Breast epithelium (tissue), 4 donors: Measurements from ENCODE around the gene PRAC2. TPM values are rescaled to one million over a fixed set of nuclear protein-coding genes. Genes with fewer than 3 reads are reported as not detected.

Experiments used
- DNase-seq, 2 donors: peaks; one replicate each; pipeline ENCODE4 v3.0.0-alpha.2; 2019; ENCODE audit warnings: low spot score in 2 of 2
- H3K27ac ChIP-seq, 2 donors: fragments of 200-600 bp; sonication (generic) in 1 of 2; one replicate each; pipeline ENCODE4 v1.5.1; 2016 to 2019; ENCODE audit warnings: mild to moderate bottlenecking in 1 of 2
- H3K27me3 ChIP-seq, 2 donors: fragments of 200-600 bp; sonication (generic) in 1 of 2; one replicate each; pipeline versions ENCODE4 v1.5.1 to v1.6.0; 2017 to 2019; ENCODE audit warnings: control low read depth in 1 of 2, mild to moderate bottlenecking in 1 of 2
- H3K36me3 ChIP-seq: fragments of 200-600 bp; one replicate; pipeline ENCODE4 v1.5.1; 2019
- H3K4me1 ChIP-seq, 2 donors: fragments of 200-600 bp; sonication (generic); one replicate each; pipeline ENCODE4 v1.5.1; 2016 to 2019; ENCODE audit warnings: control low read depth in 1 of 2
- H3K4me3 ChIP-seq, 3 donors: fragments of 200-600 bp; sonication (generic); 1 replicate in 2 of 3; 2 replicates in 1 of 3; pipeline ENCODE4 v1.5.1; 2016 to 2019; ENCODE audit warnings: mild to moderate bottlenecking in 3 of 3, moderate library complexity in 2 of 3
- H3K9me3 ChIP-seq, 2 donors: fragments of 200-600 bp; sonication (generic) in 1 of 2; one replicate each; pipeline ENCODE4 v1.5.1; 2016 to 2019; ENCODE audit warnings: control low read depth in 1 of 2
- CTCF ChIP-seq, 3 donors: fragments of 450-650 bp; IDR thresholded peaks; one replicate each; pipeline ENCODE4 v1.5.1; 2016 to 2017; ENCODE audit warnings: antibody characterized with exemption in 3 of 3, mild to moderate bottlenecking in 3 of 3, moderate library complexity in 3 of 3
- POLR2A ChIP-seq: fragments of 450-650 bp; IDR thresholded peaks from one replicate; pipeline ENCODE4 v1.6.1; 2016; ENCODE audit warnings: antibody characterized with exemption, mild to moderate bottlenecking, moderate library complexity
- POLR2AphosphoS5 ChIP-seq, 3 donors: sonication (generic); formaldehyde crosslinking; IDR thresholded peaks; one replicate each; pipeline ENCODE4 v1.6.1; 2017; ENCODE audit warnings: antibody characterized with exemption in 3 of 3
- intact Hi-C: fragments of 100-400 bp; cut with DNase I; formaldehyde crosslinking; loops from one replicate; pipeline ENCODE4 v1.15.1; 2023; ENCODE audit warnings: low total_unique reads
- total RNA-seq, 3 donors: library from RNA; depleted of rRNA; stranded (reverse); fragments of >200 nt; gene quantifications; one replicate each; pipeline ENCODE4 v1.1.0, GENCODE V29; 2016

The PRAC2 gene
- total RNA-seq, 3 donors from 2014 or later = not detected

GRCh38 chr17:48727415-48728175, 4.6 kb downstream of the PRAC2 start:
- H3K27ac ChIP-seq = no peak overlapping the region
- no peak for DNase-seq
- peaks cover 18 to 100% of the 10 kb centered on the region in 2 donors for H3K27me3 ChIP-seq
- no peak overlapping the region for H3K4me3 ChIP-seq
- intact Hi-C loops = no loop called here
- no peaks in the 10 kb centered on the region for H3K9me3 ChIP-seq
- H3K4me1 ChIP-seq = no peaks in the 10 kb centered on the region
- no peaks in the 10 kb centered on the region for H3K36me3 ChIP-seq
- TF ChIP-seq POLR2AphosphoS5 (IDR thresholded peaks at IDR 0.05) (no peak), POLR2A (no peak), CTCF (IDR thresholded peaks at IDR 0.05) (no peak)

GRCh38 chr17:48728232-48729231, 5.5 kb downstream of the PRAC2 start, which contains the start of gene HOXB13:
Gene HOXB13 (minus strand): TSS chr17:48728750. CDS start chr17:48728593, 157 bp downstream.
- no peak within 1 kb of the TSS for H3K27ac ChIP-seq
- H3K4me3 ChIP-seq = peak within 1 kb of the TSS in 2 of 3 donors; percentile 2 to 54
- TF ChIP-seq POLR2AphosphoS5 (IDR thresholded peaks at IDR 0.05) = no peak
- TF ChIP-seq POLR2A = no peak
- TF ChIP-seq CTCF (IDR thresholded peaks at IDR 0.05) = no peak
- H3K27me3 ChIP-seq = peaks cover 21 to 100% of the 10 kb centered on the region in 2 donors
- H3K9me3 ChIP-seq = no peaks in the 10 kb centered on the region
- intact Hi-C loops = no loop called here
- H3K4me1 ChIP-seq = no peaks in the 10 kb centered on the region
- no peak for DNase-seq
- H3K36me3 ChIP-seq = no peaks in the 10 kb centered on the region

DNA sequence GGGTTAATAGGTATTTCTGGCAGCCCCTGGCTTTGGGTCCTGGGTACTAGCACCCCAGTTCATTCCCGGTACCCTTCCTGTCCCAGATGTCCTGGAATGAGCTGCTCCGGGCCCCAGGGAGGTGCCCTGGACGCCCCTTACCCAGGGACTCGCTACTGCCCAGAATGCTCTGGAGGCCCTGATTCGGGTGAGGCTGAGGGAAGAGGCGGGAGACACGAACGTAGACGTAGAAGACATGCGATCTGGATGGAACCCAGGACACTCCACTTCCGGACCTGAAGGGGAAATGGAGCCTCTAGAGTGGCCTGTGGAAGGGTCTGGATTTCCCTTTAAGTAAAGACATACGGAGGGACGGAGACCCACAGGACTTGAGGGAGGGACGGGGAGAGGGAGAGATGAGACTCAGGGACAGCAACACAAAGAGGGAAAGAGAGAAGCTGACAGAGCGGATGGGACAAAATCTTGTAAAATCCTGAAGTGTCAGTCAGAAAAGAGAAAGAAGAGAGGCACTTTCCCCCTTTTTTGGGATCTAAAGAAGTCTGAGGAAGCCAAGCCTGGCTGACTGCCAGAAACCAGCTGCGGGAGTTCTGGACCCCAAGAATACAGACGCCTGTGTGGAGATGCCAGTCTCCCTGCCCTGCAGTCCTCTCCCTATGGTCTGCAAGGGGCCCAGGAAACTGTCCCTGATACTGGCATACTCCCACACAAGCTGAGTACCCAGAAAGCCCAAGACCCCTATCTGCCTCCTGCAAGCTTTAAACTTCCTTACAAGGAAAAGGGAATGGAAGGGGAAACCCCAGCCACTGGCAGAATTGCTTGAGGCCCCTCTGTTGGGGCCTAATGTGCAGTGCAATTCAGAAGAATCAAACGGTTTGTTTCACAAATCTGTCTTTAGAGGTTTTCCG, 6.6 kb downstream of the PRAC2 start:
- intact Hi-C loops = loop anchor here (10.0 kb wide), 1 partner anchor 65 kb away; no protein-coding TSS in a partner anchor
- Histone ChIP-seq H3K4me3 (peak overlapping the region in 1 of 3 donors; percentile 54), H3K27ac (no peak overlapping the region), H3K9me3 (no peaks in the 10 kb centered on the region), H3K27me3 (peaks cover 27 to 100% of the 10 kb centered on the region in 2 donors), H3K36me3 (no peaks in the 10 kb centered on the region), H3K4me1 (no peaks in the 10 kb centered on the region)
- no peak for DNase-seq
- TF ChIP-seq CTCF (IDR thresholded peaks at IDR 0.05) (no peak), POLR2A (no peak), POLR2AphosphoS5 (IDR thresholded peaks at IDR 0.05) (no peak)

DNA sequence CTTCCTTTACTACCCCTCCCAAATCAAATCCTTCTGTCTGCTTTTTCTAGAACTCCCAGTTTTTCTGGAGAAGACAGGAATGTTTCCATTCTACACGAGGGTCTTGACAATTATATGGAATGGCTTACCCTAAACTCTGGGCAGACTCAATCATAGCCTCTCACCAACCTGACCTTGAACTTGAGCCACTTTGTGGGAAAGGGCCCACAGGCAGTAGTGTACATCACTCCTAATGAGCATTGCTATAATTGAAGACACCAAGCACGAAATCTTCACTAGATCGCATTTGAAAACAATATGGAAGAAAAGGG, 7.2 kb downstream of the PRAC2 start:
- H3K36me3 ChIP-seq = no peaks in the 10 kb centered on the region
- TF ChIP-seq POLR2A (no peak), CTCF (IDR thresholded peaks at IDR 0.05) (no peak)
- no peak overlapping the region for H3K4me3 ChIP-seq
- H3K4me1 ChIP-seq = no peaks in the 10 kb centered on the region
- intact Hi-C loops = loop anchor here (10.0 kb wide), 1 partner anchor 65 kb away; no protein-coding TSS in a partner anchor
- H3K27me3 ChIP-seq = peaks cover 23 to 100% of the 10 kb centered on the region in 2 donors
- no peak overlapping the region for H3K27ac ChIP-seq
- no peaks in the 10 kb centered on the region for H3K9me3 ChIP-seq
- DNase-seq = no peak
